Esophagus squamous epithelium (tissue), 5 donors: Measurements from ENCODE around the gene CTTNBP2NL. TPM values are rescaled to one million over a fixed set of nuclear protein-coding genes. Genes with fewer than 3 reads are reported as not detected.

Experiments used
- DNase-seq: peaks from one replicate; lab custom pipeline; 2025; lab: John Stamatoyannopoulos, UW
- H3K27ac ChIP-seq, 4 donors: fragments of 200-600 bp; sonication (generic); one replicate each; pipeline ENCODE4 v1.5.1; 2016 to 2019; ENCODE audit warnings: mild to moderate bottlenecking in 1 of 4
- H3K27me3 ChIP-seq, 4 donors: fragments of 200-600 bp; sonication (generic); 1 replicate in 3 of 4; 2 replicates in 1 of 4; pipeline versions ENCODE4 v1.5.1 to v1.6.0; 2017 to 2021; ENCODE audit warnings: antibody characterized with exemption in 1 of 4
- H3K36me3 ChIP-seq, 3 donors: fragments of 200-600 bp; sonication (generic); one replicate each; pipeline ENCODE4 v1.5.1; 2016 to 2019
- H3K4me1 ChIP-seq, 3 donors: fragments of 200-600 bp; sonication (generic); one replicate each; pipeline ENCODE4 v1.5.1; 2017 to 2019
- H3K4me3 ChIP-seq, 4 donors: fragments of 200-600 bp; sonication (generic); 1 replicate in 3 of 4; 2 replicates in 1 of 4; pipeline ENCODE4 v1.5.1; 2016 to 2019; ENCODE audit warnings: mild to moderate bottlenecking in 2 of 4, moderate library complexity in 1 of 4
- H3K9me3 ChIP-seq, 3 donors: fragments of 200-600 bp; sonication (generic); one replicate each; pipeline ENCODE4 v1.5.1; 2016 to 2019
- CTCF ChIP-seq, 6 experiments: fragments of 450-650 bp in 4 of 6; fragments of 200-600 bp in 2 of 6; sonication (generic) in 2 of 6; IDR thresholded peaks; one replicate each; pipeline ENCODE4 v1.5.1; 2016 to 2019; ENCODE audit warnings: antibody characterized with exemption in 6 of 6, mild to moderate bottlenecking in 4 of 6, moderate library complexity in 4 of 6
- POLR2A ChIP-seq, 4 donors: fragments of 450-650 bp; IDR thresholded peaks; one replicate each; pipeline ENCODE4 v1.6.1; 2017; ENCODE audit warnings: antibody characterized with exemption in 4 of 4, mild to moderate bottlenecking in 4 of 4, moderate library complexity in 3 of 4
- WGBS, 2 donors: methylation state at CpG; one replicate each; pipeline ENCODE4 v1.1.5; 2018; 5-methylcytosine and 5-hydroxymethylcytosine counted together
- intact Hi-C: fragments of 100-400 bp; cut with DNase I; formaldehyde crosslinking; loops from one replicate; pipeline ENCODE4 v1.15.0; 2022
- total RNA-seq, 4 donors: library from RNA; depleted of rRNA; stranded (reverse); fragments of >200 nt; gene quantifications; one replicate each; pipeline ENCODE4 v1.1.0, GENCODE V29; 2016
- donor health status: DM: yes; HTN: yes; CAD: no.

Gene CTTNBP2NL
- total RNA-seq, 4 donors from 2014 or later = 19.6 to 26.3 (median 22.8) TPM

GRCh38 chr1:112460615-112461014 lies 64.6 kb downstream of the CTTNBP2NL start:
- no peak overlapping the region for H3K4me3 ChIP-seq
- peaks cover 0 to 36% (median 11%) of the 10 kb centered on the region in 3 donors for H3K36me3 ChIP-seq
- H3K4me1 ChIP-seq = peaks cover 20 to 71% (median 38%) of the 10 kb centered on the region in 3 donors
- no peak for DNase-seq
- no peaks in the 10 kb centered on the region for H3K9me3 ChIP-seq
- intact Hi-C loops = no loop called here
- peak overlapping the region; percentile 74 to 92 (median 82) for H3K27ac ChIP-seq
- no peak for TF ChIP-seq CTCF (IDR thresholded peaks at IDR 0.05)
- no peak for TF ChIP-seq POLR2A (IDR thresholded peaks at IDR 0.05)
- 32 to 35% methylated on average over 2 of the region's 2 CpGs for WGBS, 2 donors
- H3K27me3 ChIP-seq = no peaks in the 10 kb centered on the region

- no peak overlapping the region for H3K4me3 ChIP-seq
- H3K4me1 ChIP-seq = peaks cover 27 to 78% (median 42%) of the 10 kb centered on the region in 3 donors
- 28 to 76% methylated on average over 2 to 3 of the region's 3 CpGs for WGBS, 2 donors
- H3K9me3 ChIP-seq = no peaks in the 10 kb centered on the region
- H3K27me3 ChIP-seq = no peaks in the 10 kb centered on the region
- H3K27ac ChIP-seq = peak overlapping the region; percentile 74 to 92 (median 82)
- intact Hi-C loops = no loop called here
- no peak for TF ChIP-seq CTCF (IDR thresholded peaks at IDR 0.05)
- TF ChIP-seq POLR2A (IDR thresholded peaks at IDR 0.05) = peak in 1 of 4 donors; percentile 18
- DNase-seq = no peak
- peaks cover 0 to 29% (median 8%) of the 10 kb centered on the region in 3 donors for H3K36me3 ChIP-seq
Measured at GRCh38 chr1:112461200-112461871, 65.3 kb downstream of the CTTNBP2NL start.

GRCh38 chr1:112462953-112463279 lies 66.9 kb downstream of the CTTNBP2NL start:
- H3K4me3 ChIP-seq = no peak overlapping the region
- TF ChIP-seq CTCF (IDR thresholded peaks at IDR 0.05) (no peak), POLR2A (IDR thresholded peaks at IDR 0.05) (no peak)
- H3K27me3 ChIP-seq = no peaks in the 10 kb centered on the region
- no peaks in the 10 kb centered on the region for H3K9me3 ChIP-seq
- WGBS, 2 donors = 67 to 75% methylated on average over 1 of the region's 1 CpG
- H3K27ac ChIP-seq = peak overlapping the region; percentile 74 to 92 (median 82)
- intact Hi-C loops = no loop called here
- peaks cover 31 to 87% (median 50%) of the 10 kb centered on the region in 3 donors for H3K4me1 ChIP-seq
- peaks cover 0 to 13% (median 0%) of the 10 kb centered on the region in 3 donors for H3K36me3 ChIP-seq
- DNase-seq = no peak

GRCh38 chr1:112464501-112464900 lies 68.5 kb downstream of the CTTNBP2NL start:
- H3K27ac ChIP-seq = peak overlapping the region; percentile 74 to 92 (median 88)
- no peak overlapping the region for H3K4me3 ChIP-seq
- no peak for DNase-seq
- intact Hi-C loops = loop anchor here (2.0 kb wide), 1 partner anchor 74 kb away; no protein-coding TSS in a partner anchor
- WGBS, 2 donors = 43 to 54% methylated on average over 2 to 3 of the region's 4 CpGs
- TF ChIP-seq CTCF (IDR thresholded peaks at IDR 0.05) = peak in 1 of 6 experiments; percentile 7
- peak in 2 of 4 donors; percentile 16 to 20 for TF ChIP-seq POLR2A (IDR thresholded peaks at IDR 0.05)
- peaks cover 31 to 77% (median 50%) of the 10 kb centered on the region in 3 donors for H3K4me1 ChIP-seq
- H3K27me3 ChIP-seq = no peaks in the 10 kb centered on the region
- no peaks in the 10 kb centered on the region for H3K36me3 ChIP-seq
- H3K9me3 ChIP-seq = no peaks in the 10 kb centered on the region

- intact Hi-C loops = loop anchor here (2.0 kb wide), 1 partner anchor 74 kb away; no protein-coding TSS in a partner anchor
- H3K27ac ChIP-seq = peak overlapping the region; percentile 74 to 92 (median 88)
- H3K9me3 ChIP-seq = no peaks in the 10 kb centered on the region
- WGBS, 2 donors = 28 to 48% methylated on average over 2 to 5 of the region's 5 CpGs
- H3K4me1 ChIP-seq = peaks cover 31 to 74% (median 50%) of the 10 kb centered on the region in 3 donors
- no peak for DNase-seq
- H3K4me3 ChIP-seq = no peak overlapping the region
- H3K36me3 ChIP-seq = no peaks in the 10 kb centered on the region
- TF ChIP-seq POLR2A (IDR thresholded peaks at IDR 0.05) (no peak), CTCF (IDR thresholded peaks at IDR 0.05) (no peak)
- no peaks in the 10 kb centered on the region for H3K27me3 ChIP-seq
Measured at GRCh38 chr1:112465122-112465521, 69.1 kb downstream of the CTTNBP2NL start.
